ENCODE data around the gene GATD1. TPM values are rescaled to one million over a fixed set of nuclear protein-coding genes. Genes with fewer than 3 reads are reported as not detected.
A peak's percentile ranks its signal among the peaks of the same experiment; 100 is the strongest.

Gene GATD1
- total and polyA plus RNA-seq, 9 of the 15 experiments (the other 6 are each of a cell fraction or from before 2014, with no cell fraction given), result 2.8 to 144 (median 36.9) TPM

DNA sequence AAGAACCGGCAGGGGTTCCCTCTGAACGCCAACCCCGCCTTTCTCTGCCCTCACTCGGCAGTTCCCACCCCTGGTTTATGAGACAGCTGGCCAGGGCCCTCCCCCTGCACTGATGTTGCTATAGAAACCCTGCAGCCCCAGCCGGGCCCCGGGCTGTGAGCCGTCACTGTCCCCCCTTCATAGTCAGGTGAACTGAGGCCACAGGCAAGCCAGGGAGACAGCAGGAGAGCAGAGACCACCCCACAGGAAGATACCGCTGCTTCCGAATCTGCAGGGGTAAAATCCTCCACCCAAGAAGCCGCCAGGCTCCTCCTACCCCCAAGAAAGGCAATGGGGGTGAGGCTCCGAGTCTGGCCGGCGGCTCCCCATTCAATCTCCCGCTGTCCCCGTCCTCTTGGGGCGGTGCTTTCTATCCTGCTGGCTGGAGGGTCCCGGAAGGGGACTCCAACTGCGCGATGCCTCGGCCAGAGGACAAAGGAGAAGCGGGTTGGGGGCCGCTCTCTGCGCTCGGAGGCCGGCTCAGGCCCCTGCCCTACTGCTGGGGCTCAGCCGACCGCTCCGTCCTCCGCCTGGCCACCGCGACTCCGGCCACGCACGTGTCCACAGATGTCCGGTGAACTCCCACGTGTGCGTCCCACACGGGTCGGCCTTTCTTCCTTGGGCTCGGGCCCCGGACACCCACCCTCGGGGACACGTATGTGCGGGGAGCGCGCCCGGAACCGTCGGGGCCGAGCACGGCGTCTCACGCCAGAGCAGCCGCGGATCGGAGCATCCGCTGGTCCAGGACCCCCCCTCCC, 20.2 kb upstream of the GATD1 start (continued):
- TF ChIP-seq, protein P1, sequence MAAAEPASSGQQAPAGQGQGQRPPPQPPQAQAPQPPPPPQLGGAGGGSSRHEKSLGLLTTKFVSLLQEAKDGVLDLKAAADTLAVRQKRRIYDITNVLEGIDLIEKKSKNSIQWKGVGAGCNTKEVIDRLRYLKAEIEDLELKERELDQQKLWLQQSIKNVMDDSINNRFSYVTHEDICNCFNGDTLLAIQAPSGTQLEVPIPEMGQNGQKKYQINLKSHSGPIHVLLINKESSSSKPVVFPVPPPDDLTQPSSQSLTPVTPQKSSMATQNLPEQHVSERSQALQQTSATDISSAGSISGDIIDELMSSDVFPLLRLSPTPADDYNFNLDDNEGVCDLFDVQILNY (CRISPR knock-in tag; IDR thresholded peaks at IDR 0.05), result no peak
- TF ChIP-seq, protein P2, sequence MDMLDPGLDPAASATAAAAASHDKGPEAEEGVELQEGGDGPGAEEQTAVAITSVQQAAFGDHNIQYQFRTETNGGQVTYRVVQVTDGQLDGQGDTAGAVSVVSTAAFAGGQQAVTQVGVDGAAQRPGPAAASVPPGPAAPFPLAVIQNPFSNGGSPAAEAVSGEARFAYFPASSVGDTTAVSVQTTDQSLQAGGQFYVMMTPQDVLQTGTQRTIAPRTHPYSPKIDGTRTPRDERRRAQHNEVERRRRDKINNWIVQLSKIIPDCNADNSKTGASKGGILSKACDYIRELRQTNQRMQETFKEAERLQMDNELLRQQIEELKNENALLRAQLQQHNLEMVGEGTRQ (CRISPR knock-in tag; IDR thresholded peaks at IDR 0.05), result peak; percentile 29; the same call in 1 of the 2 replicates
- TF ChIP-seq, protein P3, sequence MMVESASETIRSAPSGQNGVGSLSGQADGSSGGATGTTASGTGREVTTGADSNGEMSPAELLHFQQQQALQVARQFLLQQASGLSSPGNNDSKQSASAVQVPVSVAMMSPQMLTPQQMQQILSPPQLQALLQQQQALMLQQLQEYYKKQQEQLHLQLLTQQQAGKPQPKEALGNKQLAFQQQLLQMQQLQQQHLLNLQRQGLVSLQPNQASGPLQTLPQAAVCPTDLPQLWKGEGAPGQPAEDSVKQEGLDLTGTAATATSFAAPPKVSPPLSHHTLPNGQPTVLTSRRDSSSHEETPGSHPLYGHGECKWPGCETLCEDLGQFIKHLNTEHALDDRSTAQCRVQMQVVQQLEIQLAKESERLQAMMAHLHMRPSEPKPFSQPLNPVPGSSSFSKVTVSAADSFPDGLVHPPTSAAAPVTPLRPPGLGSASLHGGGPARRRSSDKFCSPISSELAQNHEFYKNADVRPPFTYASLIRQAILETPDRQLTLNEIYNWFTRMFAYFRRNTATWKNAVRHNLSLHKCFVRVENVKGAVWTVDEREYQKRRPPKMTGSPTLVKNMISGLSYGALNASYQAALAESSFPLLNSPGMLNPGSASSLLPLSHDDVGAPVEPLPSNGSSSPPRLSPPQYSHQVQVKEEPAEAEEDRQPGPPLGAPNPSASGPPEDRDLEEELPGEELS (CRISPR knock-in tag; IDR thresholded peaks at IDR 0.05; ENCODE audit: borderline replicate concordance), result no peak
- TF ChIP-seq DIDO1 (tag; IDR thresholded peaks at IDR 0.05; ENCODE audit: low read depth) (no peak), TEAD2 (tag; IDR thresholded peaks at IDR 0.05) (no peak), TEAD4 (IDR thresholded peaks at IDR 0.05; ENCODE audit: low read length) (no peak), TEAD4 (CRISPR knock-in tag; IDR thresholded peaks at IDR 0.05; ENCODE audit: borderline replicate concordance) (no peak), CEBPG (CRISPR knock-in tag; IDR thresholded peaks at IDR 0.05) (no peak), CEBPG (tag; conservative IDR thresholded peaks at IDR 0.05 in 1 of 2, IDR thresholded peaks at IDR 0.05 in 1 of 2) (no peak), MEIS2 (IDR thresholded peaks at IDR 0.05; ENCODE audit: partially characterized antibody) (no peak), FOXP1 (CRISPR knock-in tag; IDR thresholded peaks at IDR 0.05) (peak; percentile 79; the same call in 1 of the 2 replicates), SAP30 (IDR thresholded peaks at IDR 0.05; ENCODE audit: borderline replicate concordance, insufficient read depth, low read depth, low read length, poor library complexity, severe bottlenecking) (peak; percentile 74), CREM (IDR thresholded peaks at IDR 0.05; ENCODE audit: low read depth) (no peak; the same call in 1 of the 2 replicates), NFE2L1 (tag; IDR thresholded peaks at IDR 0.05; ENCODE audit: borderline replicate concordance, low read depth) (no peak)
- TF ChIP-seq, protein P4, sequence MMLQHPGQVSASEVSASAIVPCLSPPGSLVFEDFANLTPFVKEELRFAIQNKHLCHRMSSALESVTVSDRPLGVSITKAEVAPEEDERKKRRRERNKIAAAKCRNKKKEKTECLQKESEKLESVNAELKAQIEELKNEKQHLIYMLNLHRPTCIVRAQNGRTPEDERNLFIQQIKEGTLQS (IDR thresholded peaks at IDR 0.05), result no peak
- TF ChIP-seq, protein P4 (CRISPR knock-in tag; conservative IDR thresholded peaks at IDR 0.05), result no peak
- TF ChIP-seq, protein P5, sequence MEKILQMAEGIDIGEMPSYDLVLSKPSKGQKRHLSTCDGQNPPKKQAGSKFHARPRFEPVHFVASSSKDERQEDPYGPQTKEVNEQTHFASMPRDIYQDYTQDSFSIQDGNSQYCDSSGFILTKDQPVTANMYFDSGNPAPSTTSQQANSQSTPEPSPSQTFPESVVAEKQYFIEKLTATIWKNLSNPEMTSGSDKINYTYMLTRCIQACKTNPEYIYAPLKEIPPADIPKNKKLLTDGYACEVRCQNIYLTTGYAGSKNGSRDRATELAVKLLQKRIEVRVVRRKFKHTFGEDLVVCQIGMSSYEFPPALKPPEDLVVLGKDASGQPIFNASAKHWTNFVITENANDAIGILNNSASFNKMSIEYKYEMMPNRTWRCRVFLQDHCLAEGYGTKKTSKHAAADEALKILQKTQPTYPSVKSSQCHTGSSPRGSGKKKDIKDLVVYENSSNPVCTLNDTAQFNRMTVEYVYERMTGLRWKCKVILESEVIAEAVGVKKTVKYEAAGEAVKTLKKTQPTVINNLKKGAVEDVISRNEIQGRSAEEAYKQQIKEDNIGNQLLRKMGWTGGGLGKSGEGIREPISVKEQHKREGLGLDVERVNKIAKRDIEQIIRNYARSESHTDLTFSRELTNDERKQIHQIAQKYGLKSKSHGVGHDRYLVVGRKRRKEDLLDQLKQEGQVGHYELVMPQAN (IDR thresholded peaks at IDR 0.05; ENCODE audit: borderline replicate concordance), result peak; percentile 90
- TF ChIP-seq, protein P6, sequence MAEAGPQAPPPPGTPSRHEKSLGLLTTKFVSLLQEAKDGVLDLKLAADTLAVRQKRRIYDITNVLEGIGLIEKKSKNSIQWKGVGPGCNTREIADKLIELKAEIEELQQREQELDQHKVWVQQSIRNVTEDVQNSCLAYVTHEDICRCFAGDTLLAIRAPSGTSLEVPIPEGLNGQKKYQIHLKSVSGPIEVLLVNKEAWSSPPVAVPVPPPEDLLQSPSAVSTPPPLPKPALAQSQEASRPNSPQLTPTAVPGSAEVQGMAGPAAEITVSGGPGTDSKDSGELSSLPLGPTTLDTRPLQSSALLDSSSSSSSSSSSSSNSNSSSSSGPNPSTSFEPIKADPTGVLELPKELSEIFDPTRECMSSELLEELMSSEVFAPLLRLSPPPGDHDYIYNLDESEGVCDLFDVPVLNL (CRISPR knock-in tag; IDR thresholded peaks at IDR 0.05; ENCODE audit: low read depth), result 0 out of 2 replicates have a peak, but pooled peaks have one; percentile 11

Measured in K562 (cell line).